ENCODE measurements around the gene CNIH1. TPM values are rescaled to one million over a fixed set of nuclear protein-coding genes. Genes with fewer than 3 reads are reported as not detected.

Gene CNIH1
- total and polyA plus RNA-seq, 11 donors: 40.3 to 190 (median 94.5) TPM

DNA sequence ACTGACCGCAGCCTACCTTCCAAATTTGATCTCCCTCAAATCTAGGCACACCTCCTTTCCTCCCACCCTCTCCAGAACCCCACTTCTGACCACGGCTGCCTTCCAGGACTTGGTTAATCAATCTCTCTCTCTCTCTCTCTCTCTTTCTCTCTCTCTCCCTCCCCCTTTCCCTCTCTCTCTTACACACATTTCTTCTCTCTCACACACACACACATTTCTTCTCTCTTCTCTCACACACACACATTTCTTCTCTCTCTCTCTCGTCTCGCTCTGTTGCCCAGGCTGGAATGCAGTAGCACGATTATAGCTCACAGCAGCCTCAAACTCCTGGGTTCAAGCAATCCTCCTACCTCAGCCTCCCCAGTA is 48.1 kb upstream of the CNIH1 start:
- Histone ChIP-seq H3K4me3 (peak overlapping the region; percentile 62 to 96 (median 82)), H3K27ac (peak overlapping the region; percentile 87 to 99 (median 96)), H3K36me3 (no peaks in the 10 kb centered on the region), H3K9me3 (no peaks in the 10 kb centered on the region), H3K27me3 (no peaks in the 10 kb centered on the region), H3K4me1 (peaks cover 0 to 56% (median 29%) of the 10 kb centered on the region in 12 donors)
- TF ChIP-seq POLR2A (IDR thresholded peaks at IDR 0.05): no peak
- DNase-seq (no peak), ATAC-seq (peak in 2 of 4 donors; percentile 2 to 9)
- 17 to 24% (median 22%) methylated on average over 5 of the region's 5 CpGs for WGBS, 4 donors
- intact Hi-C loops (cut with DNase I): loop anchor here in 4 of 10 donors (1.0 to 5.0 kb wide), 3 partner anchors 20 to 47 kb away; partner anchors contain the start of genes CNIH1 (in 3 of the 4) and CGRRF1 (in 2 of the 4)

DNA sequence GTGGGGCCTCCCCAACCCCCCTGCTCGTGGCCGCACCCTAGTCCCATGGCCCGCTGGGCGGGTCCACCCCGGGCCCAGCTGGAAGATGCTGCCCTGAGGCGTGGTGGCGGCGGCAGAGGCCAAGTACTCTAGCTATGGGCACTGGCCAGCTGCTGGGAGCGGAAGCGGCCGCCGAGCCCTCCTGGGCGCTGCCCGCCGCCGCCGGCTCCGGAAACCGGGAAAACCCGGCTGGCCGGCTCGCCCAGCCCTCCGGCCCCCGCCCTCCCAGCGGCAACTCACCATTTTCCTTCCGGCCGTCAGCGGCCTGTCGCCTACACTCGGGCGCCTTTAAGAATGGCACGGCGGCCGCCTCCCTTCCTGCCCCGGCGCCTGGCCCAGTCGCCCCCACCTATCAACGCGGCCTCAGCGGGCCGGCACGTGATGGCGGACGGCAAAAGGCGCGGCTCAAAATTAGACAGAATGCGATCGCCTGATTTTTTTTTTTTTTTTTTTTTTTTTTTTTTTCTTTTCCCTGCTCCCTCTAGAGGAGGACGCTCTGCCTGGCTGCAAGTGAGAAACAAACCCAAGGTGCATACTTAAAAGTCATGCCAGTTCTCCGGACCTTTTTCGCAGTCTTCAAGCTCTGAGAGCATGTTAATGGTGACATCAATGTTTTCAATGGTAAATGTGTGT is 47.6 kb upstream of the CNIH1 start, which contains the start of gene GMFB:
Gene GMFB, minus strand, starts transcription at position 335 of the 672 bp plus-strand sequence. Its CDS starts 53 bp downstream, at position 282.
- Histone ChIP-seq H3K9me3 (no peaks in the 10 kb centered on the region), H3K4me3 (peak within 1 kb of the TSS; percentile 62 to 96 (median 82)), H3K27me3 (no peaks in the 10 kb centered on the region), H3K36me3 (peaks cover 0 to under 1% (median 0%) of the 10 kb centered on the region in 9 donors), H3K4me1 (peaks cover 0 to 61% (median 33%) of the 10 kb centered on the region in 12 donors), H3K27ac (peak within 1 kb of the TSS; percentile 87 to 99 (median 96))
- TF ChIP-seq, protein P1, sequence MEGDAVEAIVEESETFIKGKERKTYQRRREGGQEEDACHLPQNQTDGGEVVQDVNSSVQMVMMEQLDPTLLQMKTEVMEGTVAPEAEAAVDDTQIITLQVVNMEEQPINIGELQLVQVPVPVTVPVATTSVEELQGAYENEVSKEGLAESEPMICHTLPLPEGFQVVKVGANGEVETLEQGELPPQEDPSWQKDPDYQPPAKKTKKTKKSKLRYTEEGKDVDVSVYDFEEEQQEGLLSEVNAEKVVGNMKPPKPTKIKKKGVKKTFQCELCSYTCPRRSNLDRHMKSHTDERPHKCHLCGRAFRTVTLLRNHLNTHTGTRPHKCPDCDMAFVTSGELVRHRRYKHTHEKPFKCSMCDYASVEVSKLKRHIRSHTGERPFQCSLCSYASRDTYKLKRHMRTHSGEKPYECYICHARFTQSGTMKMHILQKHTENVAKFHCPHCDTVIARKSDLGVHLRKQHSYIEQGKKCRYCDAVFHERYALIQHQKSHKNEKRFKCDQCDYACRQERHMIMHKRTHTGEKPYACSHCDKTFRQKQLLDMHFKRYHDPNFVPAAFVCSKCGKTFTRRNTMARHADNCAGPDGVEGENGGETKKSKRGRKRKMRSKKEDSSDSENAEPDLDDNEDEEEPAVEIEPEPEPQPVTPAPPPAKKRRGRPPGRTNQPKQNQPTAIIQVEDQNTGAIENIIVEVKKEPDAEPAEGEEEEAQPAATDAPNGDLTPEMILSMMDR (IDR thresholded peaks at IDR 0.05): peak; percentile 28 to 65 (median 46)
- TF ChIP-seq POLR2A (IDR thresholded peaks at IDR 0.05): peak; percentile 4 to 75
- intact Hi-C loops (cut with DNase I): loop anchor here in 4 of 10 donors (1.0 to 5.0 kb wide), 4 partner anchors 20 to 47 kb away; partner anchors contain the start of genes CNIH1 (in 4 of the 4) and CGRRF1 (in 2 of the 4)
- 0 to 2% (median 0%) methylated on average over 39 to 51 of the region's 51 CpGs for WGBS, 4 donors
- DNase-seq: peak; percentile 95 to 97 (median 96)
- ATAC-seq: peak; percentile 95 to 97 (median 97)

DNA sequence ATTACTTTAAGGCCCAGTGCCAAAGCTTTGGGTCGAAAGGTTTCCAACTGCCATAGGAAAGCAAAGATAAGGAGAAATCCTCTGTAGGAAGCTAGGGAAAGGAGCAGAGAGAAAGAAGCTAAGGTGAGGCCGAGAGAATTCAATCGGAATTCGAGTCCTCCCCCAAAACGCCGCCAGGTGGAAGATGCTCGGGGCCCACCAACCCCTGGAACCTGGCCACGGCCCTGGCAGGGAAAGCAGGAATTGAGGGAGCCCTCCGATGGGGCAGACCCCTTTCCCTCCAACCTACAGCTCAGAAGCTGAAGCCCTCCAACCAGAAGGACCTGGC is 47.1 kb upstream of the CNIH1 start:
- intact Hi-C loops (cut with DNase I): loop anchor here in 4 of 10 donors (1.0 to 5.0 kb wide), 3 partner anchors 21 to 47 kb away; partner anchors contain the start of genes CNIH1 (in 4 of the 4) and CGRRF1 (in 1 of the 4)
- H3K4me1 ChIP-seq: peaks cover 0 to 66% (median 34%) of the 10 kb centered on the region in 12 donors
- TF ChIP-seq POLR2A (IDR thresholded peaks at IDR 0.05): no peak
- TF ChIP-seq, protein P1 (IDR thresholded peaks at IDR 0.05): peak in 1 of 12 donors; percentile 6
- no peak for DNase-seq
- peak overlapping the region; percentile 62 to 96 (median 82) for H3K4me3 ChIP-seq
- no peak for ATAC-seq
- peak overlapping the region; percentile 87 to 99 (median 96) for H3K27ac ChIP-seq
- no peaks in the 10 kb centered on the region for H3K27me3 ChIP-seq
- 0 to 3% (median 2%) methylated on average over 9 of the region's 9 CpGs for WGBS, 4 donors
- peaks cover 0 to 5% (median under 1%) of the 10 kb centered on the region in 9 donors for H3K36me3 ChIP-seq
- H3K9me3 ChIP-seq: no peaks in the 10 kb centered on the region

DNA sequence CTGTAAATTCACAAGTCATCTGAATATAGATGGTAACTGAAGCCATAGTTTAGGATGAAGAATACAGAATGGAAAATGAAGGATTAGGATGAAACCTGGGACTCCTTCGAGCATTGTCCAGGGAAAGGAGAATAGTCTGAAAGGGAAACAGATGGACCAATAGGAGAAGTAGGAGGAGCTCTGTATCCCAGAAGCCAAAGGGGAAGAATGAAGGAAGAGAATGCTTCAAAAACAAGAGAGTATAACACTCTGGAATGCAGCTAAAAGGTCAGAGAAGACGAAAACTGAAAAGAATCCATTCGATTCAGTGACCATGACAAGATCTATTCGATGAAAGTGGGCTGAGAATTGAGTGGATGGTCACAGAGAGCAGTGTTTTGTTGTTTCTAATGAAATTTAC is 46.6 kb upstream of the CNIH1 start:
- Histone ChIP-seq H3K36me3 (peaks cover 0 to 10% (median 6%) of the 10 kb centered on the region in 9 donors), H3K4me3 (peak overlapping the region; percentile 62 to 96 (median 82)), H3K4me1 (peaks cover 0 to 71% (median 38%) of the 10 kb centered on the region in 12 donors), H3K27me3 (no peaks in the 10 kb centered on the region), H3K9me3 (no peaks in the 10 kb centered on the region), H3K27ac (peak overlapping the region; percentile 87 to 99 (median 96))
- DNase-seq (no peak), ATAC-seq (peak in 1 of 4 donors; percentile 32)
- intact Hi-C loops (cut with DNase I): loop anchor here in 4 of 10 donors (1.0 to 5.0 kb wide), 3 partner anchors 21 to 46 kb away; partner anchors contain the start of genes CNIH1 (in 4 of the 4) and CGRRF1 (in 1 of the 4)
- 42 to 50% (median 45%) methylated on average over 4 of the region's 4 CpGs for WGBS, 4 donors
- TF ChIP-seq, protein P1 (IDR thresholded peaks at IDR 0.05): no peak
- no peak for TF ChIP-seq POLR2A (IDR thresholded peaks at IDR 0.05)
